Right lobe of liver (tissue), 6 donors: ENCODE measurements around the gene SH3BP2. TPM values are rescaled to one million over a fixed set of nuclear protein-coding genes. Genes with fewer than 3 reads are reported as not detected.

Experiments
- ATAC-seq, 4 donors: fragments of 200-7000 bp; cut with Tn5 transposase; one replicate each; pipeline ENCODE4 v1.9.1; 2020; ENCODE audit warnings: mild to moderate bottlenecking in 4 of 4, moderate library complexity in 4 of 4
- DNase-seq, 3 donors: peaks; one replicate each; pipeline ENCODE4 v3.0.0-alpha.2; 2020
- H3K27ac ChIP-seq, 3 donors: fragments of 200-600 bp; one replicate each; pipeline ENCODE4 v1.8.0; 2022
- H3K27me3 ChIP-seq, 2 donors: fragments of 200-600 bp; one replicate each; pipeline ENCODE4 v1.8.0; 2022
- H3K36me3 ChIP-seq, 4 donors: fragments of 200-600 bp; sonication (generic) in 1 of 4; one replicate each; pipeline versions ENCODE4 v1.5.1 to v1.8.0; 2017 to 2022; ENCODE audit warnings: control low read depth in 1 of 4
- H3K4me1 ChIP-seq, 4 donors: fragments of 200-600 bp; sonication (generic) in 1 of 4; one replicate each; pipeline versions ENCODE4 v1.5.1 to v1.8.0; 2017 to 2022; ENCODE audit warnings: control low read depth in 1 of 4
- H3K4me3 ChIP-seq, 3 donors: fragments of 200-600 bp; one replicate each; pipeline ENCODE4 v1.8.0; 2022
- H3K9me3 ChIP-seq, 4 donors: fragments of 200-600 bp; sonication (generic) in 1 of 4; one replicate each; pipeline versions ENCODE4 v1.5.1 to v1.8.0; 2017 to 2022; ENCODE audit warnings: control low read depth in 1 of 4
- CTCF ChIP-seq, 4 donors: fragments of 200-600 bp in 3 of 4; fragments of 450-650 bp in 1 of 4; IDR thresholded peaks; one replicate each; pipeline versions ENCODE4 v1.5.1 to v1.8.0; 2016 to 2022; ENCODE audit warnings: antibody characterized with exemption in 4 of 4, mild to moderate bottlenecking in 2 of 4
- POLR2A ChIP-seq: fragments of 450-650 bp; IDR thresholded peaks from one replicate; pipeline ENCODE4 v1.6.1; 2017; ENCODE audit warnings: antibody characterized with exemption, mild to moderate bottlenecking
- WGBS: methylation state at CpG from one replicate; pipeline ENCODE4 v1.1.6; 2018; ENCODE audit warnings: low coverage, low lambda C conversion rate; ENCODE audit not compliant: insufficient coverage; ENCODE audit errors: missing lambda C conversion rate; 5-methylcytosine and 5-hydroxymethylcytosine counted together
- intact Hi-C, 2 donors: fragments of 100-400 bp; cut with DNase I; formaldehyde crosslinking; loops; one replicate each; pipeline versions ENCODE4 v1.11.2 to v1.14.1; 2022
- total RNA-seq, 6 experiments: library from RNA; depleted of rRNA in 2 of 6; stranded (reverse); fragments of >200 nt in 2 of 6; fragmentation: NEBNext Ultra II Directional in 3 of 6; extraction: Animal tissue kit (Norgen Biotek cat#: 25700) in 3 of 6; gene quantifications; one replicate each; pipeline versions ENCODE4 v1.1.0 to v1.2.4, GENCODE V29; 2016 to 2023
- donor health status: DM: no; HTN: yes; CAD: no.
- donor health status: DM: no; HTN: no; CAD: no.
- donor health status: DM: no; HTN: no; CAD: no.
- donor health status: DM: no; HTN: yes; CAD: no.
- donor health status: DM: no; HTN: yes; CAD: no.

Gene SH3BP2
- total RNA-seq, 6 experiments from 2014 or later, result 34.9 to 51.8 (median 40.7) TPM

- H3K27ac ChIP-seq, result peak overlapping the region; percentile 79 to 98 (median 81)
- intact Hi-C loops, result no loop called here
Observed at GRCh38 chr4:2843941-2844584, 51.2 kb downstream of the SH3BP2 start.

GRCh38 chr4:2846172-2846571 is 53.3 kb downstream of the SH3BP2 start:
- H3K27ac ChIP-seq, result no peak overlapping the region
- no peak for ATAC-seq
- intact Hi-C loops, result no loop called here

More at GRCh38 chr4:2843941-2844584, 51.2 kb downstream of the SH3BP2 start:
- TF ChIP-seq CTCF (IDR thresholded peaks at IDR 0.05) (no peak), POLR2A (no peak)
- H3K4me1 ChIP-seq, result peaks cover 0 to 41% (median 5%) of the 10 kb centered on the region in 4 donors
- no peaks in the 10 kb centered on the region for H3K9me3 ChIP-seq
- no peaks in the 10 kb centered on the region for H3K27me3 ChIP-seq
- ATAC-seq, result peak; percentile 4 to 27 (median 22)
- peak overlapping the region; percentile 83 to 94 (median 90) for H3K4me3 ChIP-seq
- DNase-seq, result peak; percentile 64 to 70 (median 67)
- WGBS, result 0% methylated on average over 23 of the region's 74 CpGs
- no peaks in the 10 kb centered on the region for H3K36me3 ChIP-seq

GRCh38 chr4:2847302-2847871 is 54.5 kb downstream of the SH3BP2 start:
- Histone ChIP-seq H3K27me3 (no peaks in the 10 kb centered on the region), H3K9me3 (no peaks in the 10 kb centered on the region), H3K36me3 (no peaks in the 10 kb centered on the region), H3K4me3 (no peak overlapping the region), H3K4me1 (peaks cover 0 to 56% (median 11%) of the 10 kb centered on the region in 4 donors), H3K27ac (no peak overlapping the region)
- ATAC-seq, result no peak
- intact Hi-C loops, result no loop called here
- DNase-seq, result no peak
- TF ChIP-seq CTCF (IDR thresholded peaks at IDR 0.05) (no peak), POLR2A (no peak)
- WGBS, result 83% methylated on average over 8 of the region's 11 CpGs

More at GRCh38 chr4:2846172-2846571, 53.3 kb downstream of the SH3BP2 start:
- no peaks in the 10 kb centered on the region for H3K36me3 ChIP-seq
- no peak for TF ChIP-seq CTCF (IDR thresholded peaks at IDR 0.05)
- no peak for TF ChIP-seq POLR2A
- H3K9me3 ChIP-seq, result no peaks in the 10 kb centered on the region
- no peak overlapping the region for H3K4me3 ChIP-seq
- WGBS, result 82% methylated on average over 2 of the region's 2 CpGs
- H3K27me3 ChIP-seq, result no peaks in the 10 kb centered on the region
- peaks cover 0 to 51% (median 10%) of the 10 kb centered on the region in 4 donors for H3K4me1 ChIP-seq
- DNase-seq, result no peak

- TF ChIP-seq POLR2A, result no peak
- TF ChIP-seq CTCF (IDR thresholded peaks at IDR 0.05), result no peak
- DNase-seq, result no peak
- H3K27me3 ChIP-seq, result no peaks in the 10 kb centered on the region
- intact Hi-C loops, result no loop called here
- ATAC-seq, result no peak
- H3K36me3 ChIP-seq, result peaks cover 0 to 2% (median 0%) of the 10 kb centered on the region in 4 donors
- H3K27ac ChIP-seq, result peak overlapping the region in 1 of 3 donors; percentile 34
- H3K4me3 ChIP-seq, result no peak overlapping the region
- WGBS, result 57% methylated on average over 2 of the region's 2 CpGs
- no peaks in the 10 kb centered on the region for H3K9me3 ChIP-seq
- H3K4me1 ChIP-seq, result peaks cover 0 to 61% (median 15%) of the 10 kb centered on the region in 4 donors
Observed at GRCh38 chr4:2848449-2848848, 55.6 kb downstream of the SH3BP2 start.
